Stimulated activated CD4-positive, alpha-beta T cell treated with anti-CD3 and anti-CD28 coated beads, TNF-alpha, amount 100 ng/mL, for 1 hour (primary cell): ENCODE measurements around the gene WWOX.

Experiments used
- DNase-seq, 3 donors: peaks; one replicate each; pipeline ENCODE4 v3.0.0-alpha.2; 2020; ENCODE audit warnings: low read depth in 3 of 3, low spot score in 1 of 3

WWOX gene

DNA sequence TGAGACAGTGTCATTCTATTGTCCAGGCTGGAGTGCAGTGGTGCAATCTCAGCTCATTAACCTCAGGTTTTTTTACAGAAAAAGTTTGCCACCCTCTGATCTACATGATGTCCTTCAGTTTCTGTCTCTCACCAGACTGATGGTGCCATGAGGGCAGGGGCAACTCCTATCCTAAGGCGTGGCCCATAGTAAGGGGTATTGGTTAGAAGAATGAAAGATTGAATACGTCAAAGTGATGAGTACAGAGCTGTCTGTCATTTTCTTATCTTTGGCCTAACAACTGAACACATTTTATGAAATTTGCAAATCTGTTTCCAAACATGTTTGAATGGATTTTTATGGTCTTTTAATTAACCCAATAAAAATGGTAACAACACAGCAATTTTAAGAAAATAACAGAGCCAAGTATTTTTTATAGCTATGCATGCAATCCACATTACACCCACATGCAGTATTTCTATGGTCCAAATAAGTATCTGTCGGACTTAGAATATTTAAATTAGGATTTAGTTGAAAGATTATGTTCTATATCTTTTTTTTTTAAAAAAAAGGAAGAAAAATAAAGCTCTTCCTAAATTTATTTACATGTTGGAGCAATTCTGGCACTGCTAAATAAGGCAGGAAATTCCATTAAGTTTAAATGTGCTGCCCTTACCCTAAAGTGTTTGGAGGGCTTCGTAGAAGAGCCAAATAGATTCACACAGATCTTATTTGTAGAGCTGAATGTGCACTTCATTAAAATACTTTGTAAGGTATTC, 192.8 kb downstream of the WWOX start:
- DNase-seq = no peak

DNA sequence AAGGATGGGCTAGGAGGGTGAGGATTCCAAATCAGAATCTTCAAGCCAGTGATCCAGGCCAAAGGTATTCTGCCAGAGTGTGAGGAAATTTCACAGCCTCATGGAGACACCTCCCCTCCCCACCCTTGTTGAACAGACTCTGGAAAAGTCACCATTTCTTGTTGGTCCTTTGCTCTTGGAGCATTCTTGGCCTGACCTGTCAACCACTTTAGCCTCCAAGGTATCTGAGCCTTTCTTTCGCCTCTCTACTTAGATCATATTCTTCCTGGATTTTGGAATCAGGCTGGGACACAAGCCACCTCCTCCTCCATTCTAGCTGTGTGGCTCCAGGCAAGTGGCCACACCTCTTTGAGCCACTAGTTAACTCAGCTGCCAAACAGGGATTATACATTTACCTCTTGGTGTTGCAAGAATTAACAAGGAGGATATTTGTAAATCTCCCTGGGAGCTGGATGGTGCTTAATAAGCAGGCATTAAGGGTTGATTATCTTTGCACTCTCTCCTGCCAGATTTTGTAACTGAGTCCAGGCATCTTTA, 193.5 kb downstream of the WWOX start:
- DNase-seq = no peak

DNA sequence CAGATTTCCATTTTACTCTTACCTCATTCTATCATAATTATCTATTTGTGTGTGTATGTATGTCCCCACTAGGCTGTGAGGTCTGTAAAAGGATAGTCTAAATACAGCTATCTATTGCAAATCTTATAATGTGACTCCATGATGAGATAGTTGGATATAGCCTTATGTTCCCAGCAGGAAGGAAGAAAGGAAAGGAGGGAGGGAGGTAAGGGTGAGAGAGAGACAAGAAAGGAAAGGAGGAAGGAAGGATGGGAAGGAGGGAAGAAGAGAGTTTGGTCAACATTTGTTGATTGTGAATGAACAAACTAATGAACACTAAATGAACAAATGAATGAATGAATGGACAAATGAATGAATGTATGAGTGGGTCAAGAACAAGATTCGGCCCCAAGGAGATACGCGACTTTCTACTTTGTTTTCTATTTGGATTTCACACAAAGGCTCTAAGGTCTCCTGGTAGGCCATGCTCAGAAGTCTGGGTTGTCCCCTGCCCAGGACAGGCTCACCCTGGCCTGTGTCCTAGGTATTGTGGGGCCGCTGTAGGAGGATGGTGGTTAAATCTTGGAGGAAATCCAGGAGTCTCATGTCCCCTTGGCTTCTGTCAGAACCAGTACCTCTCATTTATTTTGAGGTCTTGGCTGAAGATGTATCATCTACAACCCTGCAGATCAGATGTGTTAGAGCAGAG, 195.2 kb downstream of the WWOX start:
- DNase-seq = no peak

DNA sequence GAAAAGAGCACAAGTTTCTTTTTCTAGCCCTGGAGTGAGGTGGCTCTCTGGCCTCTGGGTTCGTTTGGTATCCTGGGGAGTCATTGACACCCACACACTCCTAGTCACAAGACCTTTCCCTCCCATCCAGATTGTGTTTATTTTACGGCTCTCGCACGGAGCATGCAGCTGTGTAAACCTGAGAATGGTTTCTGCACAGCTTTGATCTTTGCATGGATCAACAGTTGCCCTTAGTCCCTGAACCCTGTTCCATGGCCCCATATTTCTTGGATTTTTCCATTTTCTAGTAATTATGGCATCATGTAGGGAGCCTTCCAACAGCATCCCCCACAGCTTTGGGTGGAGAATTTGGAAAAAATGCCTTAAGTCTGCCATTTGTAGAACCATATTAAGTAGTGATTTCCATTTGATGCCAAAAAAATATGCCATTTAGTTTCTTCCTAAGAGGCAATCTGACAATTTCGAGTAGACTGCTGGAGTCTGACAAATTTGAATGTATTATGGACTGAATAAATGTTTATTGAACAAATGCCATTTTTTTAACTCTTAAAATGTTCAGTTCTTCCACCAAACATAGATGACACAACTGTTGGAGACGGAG, 197.7 kb downstream of the WWOX start:
- DNase-seq = no peak

DNA sequence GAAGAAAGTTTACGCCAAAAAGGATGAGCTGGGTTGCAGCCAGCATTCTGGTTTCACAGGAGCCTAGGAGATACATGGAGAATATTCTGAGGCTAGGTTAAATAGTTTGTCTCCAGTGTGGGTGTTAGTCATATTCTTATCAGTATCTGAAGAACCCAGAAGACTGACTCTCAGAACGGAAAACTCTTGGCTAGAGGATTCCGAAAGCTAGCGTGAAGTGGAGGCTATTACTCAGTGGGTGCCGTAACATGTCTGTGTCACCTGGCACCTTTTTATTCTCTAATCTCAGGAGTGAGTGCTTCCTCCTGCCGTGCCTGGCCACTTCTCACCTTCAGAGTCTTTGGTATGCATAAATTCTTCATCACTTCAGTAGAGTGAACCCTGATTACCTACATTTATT, 199.5 kb downstream of the WWOX start:
- DNase-seq = no peak

DNA sequence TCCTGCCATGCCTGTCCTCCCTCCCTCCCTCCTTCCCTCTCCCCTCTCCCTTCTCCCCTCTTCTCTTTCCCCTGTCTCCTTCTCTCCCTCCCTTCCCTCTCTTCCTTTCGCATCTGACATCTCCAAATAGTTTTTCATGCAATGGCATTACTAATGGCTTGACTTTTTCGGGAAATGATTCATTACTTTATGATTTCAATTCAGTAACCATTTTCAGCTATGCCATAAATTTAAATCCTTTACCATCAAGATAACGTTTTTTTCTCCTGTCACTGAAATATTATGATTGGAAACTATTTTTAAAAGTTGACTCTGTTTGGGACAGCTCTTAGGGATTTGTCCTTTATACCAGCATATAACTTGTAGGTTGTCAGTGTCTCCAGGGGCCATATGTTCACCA, 201.0 kb downstream of the WWOX start:
- DNase-seq = no peak

DNA sequence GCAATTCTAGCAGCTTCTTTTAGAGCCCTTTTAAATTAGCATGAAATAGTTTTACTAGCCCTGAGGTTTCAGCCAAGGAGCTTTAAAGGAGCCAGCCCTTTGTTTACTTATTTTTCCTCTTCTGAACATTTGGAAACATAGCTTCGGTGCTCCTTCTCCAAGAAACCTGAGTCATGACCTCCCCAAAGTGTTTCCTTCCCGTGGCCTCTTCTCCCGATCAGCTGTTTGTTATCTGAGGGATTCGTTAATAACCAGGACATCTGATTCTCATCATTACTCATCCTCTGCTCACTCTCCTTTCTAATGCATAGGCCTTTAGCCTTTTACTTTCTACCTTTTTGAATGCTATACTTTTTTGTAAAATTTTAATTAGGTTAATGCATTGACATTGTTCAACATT, 204.5 kb downstream of the WWOX start:
- DNase-seq = no peak

DNA sequence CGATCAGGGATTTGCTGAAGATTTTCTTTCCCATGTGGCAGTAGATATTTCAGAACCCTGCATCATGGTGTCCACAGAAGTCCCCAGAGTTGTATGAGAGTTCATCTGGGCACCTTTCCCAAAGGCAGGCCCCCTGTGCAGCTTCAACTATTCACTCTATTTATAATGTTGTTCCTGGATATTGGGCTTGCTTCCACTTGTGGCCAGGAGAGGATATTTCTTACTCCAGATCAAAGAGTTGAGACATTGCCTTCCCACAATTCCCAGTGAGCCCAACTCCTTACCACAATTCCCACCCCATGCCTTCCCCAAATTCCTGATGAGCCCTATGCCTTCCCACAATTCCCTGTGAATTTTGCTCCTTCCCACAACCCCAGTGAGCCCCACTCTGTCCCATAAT, 206.9 kb downstream of the WWOX start:
- DNase-seq = no peak

DNA sequence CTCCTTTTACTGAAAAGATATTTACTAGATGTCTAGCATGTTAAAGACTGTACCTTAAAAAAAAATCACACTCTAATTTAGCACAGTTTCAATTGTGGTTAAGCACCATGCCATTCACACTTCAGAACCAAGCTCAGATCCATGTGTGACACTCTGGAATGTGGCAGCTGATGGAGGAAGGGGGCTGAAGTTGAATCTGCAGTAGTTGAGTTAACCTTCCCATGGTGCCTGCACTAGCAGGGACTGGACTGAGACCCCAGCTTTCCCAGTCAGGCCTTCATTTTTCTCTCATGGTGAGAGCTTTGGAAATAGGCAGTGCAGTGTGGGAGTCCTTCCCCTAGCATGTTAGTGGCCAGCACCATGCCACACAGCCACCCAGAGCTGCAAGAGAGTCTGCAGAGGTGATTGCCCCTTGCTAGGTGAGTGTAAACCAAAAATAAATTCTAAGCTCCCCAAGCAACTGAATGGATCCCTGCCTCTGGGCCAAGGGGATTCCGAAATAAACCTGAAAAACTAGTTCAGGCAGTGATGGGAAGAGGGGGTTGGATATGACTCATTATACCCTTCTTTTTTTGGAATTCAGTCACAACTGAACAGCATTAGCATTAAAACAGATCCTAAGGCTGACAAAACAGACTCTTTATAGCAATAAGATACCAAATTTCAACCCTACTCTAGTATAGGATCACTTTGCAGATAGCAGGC, 208.5 kb downstream of the WWOX start:
- DNase-seq = no peak

DNA sequence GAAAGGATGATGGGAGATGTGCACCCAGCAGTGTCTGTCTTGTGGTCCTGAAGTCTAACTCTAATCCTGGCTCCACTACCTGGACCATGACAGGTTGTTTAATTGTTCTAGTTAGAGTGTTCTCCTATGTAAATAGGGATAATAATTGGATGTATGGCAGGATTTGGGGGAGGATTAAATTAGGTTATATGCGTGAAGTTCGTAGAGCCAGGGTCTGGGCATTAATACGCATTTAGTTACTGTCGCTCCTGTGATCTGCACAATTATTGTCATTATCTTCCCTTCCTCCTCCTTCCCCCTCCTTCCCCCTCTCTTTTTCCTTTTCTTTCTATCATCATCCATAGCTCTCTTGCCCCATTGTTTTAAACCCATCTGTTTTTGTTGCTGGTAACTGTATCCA, 210.3 kb downstream of the WWOX start:
- no peak for DNase-seq

DNA sequence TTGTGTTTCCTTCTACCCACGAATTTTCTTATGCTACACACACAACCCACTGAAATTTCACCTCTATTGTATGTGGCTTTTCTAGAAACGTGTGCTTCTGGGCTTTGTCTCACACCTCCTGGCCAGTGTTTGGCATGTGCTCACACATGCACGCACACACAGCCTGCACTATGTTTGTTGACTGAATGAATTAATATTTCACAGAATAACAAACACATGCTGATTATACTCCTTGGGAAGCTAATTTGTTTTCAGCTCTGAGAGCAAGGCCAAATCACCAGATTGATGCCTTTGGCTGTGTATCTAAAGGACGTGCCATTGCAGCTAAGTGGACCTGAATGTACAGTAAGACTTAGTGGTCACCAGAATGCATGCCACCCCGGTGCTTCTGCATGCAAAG, 210.7 kb downstream of the WWOX start:
- DNase-seq = no peak

DNA sequence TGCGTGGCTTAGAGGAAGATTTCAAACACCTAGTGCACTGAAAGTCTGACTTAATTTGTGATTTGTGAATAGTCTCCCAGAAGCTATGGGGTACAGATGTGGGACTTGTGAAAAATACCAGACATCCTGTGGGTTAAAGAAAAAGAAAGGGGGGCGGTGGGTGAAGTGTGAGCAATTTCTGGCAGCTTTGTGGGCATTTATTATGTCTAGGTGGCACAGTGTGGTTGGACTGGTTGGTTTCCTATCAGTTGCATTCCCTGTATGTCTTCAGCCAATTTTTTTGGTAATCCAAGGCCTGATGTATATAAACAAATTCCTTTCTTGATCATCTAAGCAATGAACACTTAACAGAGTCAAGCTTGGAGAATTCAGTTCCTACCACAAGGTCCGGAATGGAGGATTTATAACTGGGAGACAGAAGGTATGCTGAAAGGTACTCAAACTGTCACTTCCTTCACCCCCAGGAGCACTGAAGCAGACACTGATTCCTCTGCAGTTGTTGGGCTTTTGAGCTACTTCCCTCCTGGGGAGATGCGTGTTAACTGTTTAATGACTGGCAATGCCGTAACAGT, 211.6 kb downstream of the WWOX start:
- DNase-seq = no peak

DNA sequence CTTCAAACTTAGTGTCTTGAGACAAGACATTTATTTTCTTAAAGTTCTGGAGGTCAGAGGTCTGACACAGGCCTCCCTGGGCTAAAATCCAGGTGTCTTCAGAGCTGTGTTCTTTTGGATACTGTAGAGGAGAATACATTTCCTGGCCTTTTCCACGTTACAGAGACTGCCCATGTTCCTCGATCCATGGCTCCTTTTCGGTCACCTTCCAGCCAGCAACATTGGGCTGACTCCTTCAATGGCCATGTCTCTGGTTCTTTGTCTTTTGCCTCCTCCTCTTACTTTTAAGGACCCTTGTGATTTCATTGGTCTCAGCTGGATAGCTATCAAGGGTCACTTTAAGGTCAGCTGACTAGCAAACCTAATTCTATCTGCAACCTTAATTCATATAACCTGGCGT, 212.4 kb downstream of the WWOX start:
- DNase-seq = no peak

DNA sequence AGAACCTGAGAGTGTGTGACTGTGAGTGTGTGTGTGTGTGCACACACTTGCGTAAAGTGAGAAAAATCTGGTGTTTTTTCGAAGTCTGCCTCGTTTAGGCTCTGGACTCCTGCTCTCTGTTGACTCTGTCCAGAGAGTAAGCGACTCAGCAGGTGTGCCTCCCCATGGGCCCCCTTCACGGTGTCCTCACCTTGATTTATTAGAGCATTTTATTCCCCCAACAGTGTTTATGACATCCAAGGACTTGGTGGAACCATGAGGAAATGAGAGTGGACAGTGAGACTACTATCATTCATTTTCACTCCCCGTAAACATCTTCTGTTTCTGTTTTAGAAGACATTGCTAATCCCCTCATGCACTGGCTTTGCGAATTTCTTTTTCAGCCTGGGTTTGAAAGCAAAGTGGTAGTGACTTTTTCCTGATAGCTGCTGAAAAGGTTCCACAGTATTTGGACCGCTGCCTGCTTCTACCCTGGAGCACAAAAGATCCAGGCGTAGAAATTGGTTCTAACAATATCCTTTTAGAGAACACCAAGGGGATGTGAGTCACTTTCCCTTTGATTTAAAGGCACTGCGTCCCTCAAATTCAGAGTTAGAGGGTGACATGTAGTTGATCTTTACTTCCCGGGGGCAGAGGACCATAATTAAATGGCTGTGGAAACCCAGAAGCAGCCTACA, 218.2 kb downstream of the WWOX start:
- no peak for DNase-seq

DNA sequence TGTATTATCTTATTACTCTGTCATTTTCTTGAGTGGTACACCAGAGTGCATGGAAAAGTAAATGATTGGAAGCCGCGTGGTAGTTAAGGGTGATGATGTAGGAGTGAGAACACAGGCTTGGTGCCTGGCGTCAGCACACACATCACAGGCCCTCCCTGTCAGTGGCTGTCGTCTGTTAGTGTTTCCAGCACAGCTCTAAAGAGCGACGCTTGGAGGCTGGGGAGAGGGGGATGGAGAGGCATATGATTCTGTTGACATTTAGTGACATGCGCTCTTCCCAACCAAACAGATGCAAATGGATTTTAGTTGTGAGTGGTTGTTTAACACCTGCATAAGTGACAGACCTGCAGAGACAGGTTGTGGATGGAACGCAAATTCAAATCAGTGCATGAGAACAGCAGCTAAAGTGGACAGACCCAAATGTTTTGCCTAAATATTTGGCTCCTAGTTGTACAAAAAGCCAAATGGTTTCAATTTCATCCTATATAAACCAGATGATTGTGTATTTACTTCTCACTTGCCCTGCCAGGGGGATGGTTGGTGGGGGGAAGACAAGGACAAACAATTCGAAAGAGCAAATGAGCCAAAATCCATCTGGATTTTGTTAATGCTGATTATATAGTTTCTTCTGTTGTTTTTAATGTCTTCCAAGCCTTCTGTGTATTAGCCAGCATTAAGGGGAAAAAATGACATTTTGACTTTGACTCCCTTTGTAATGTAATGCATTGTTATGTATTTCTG, 222.3 kb downstream of the WWOX start:
- DNase-seq = no peak

DNA sequence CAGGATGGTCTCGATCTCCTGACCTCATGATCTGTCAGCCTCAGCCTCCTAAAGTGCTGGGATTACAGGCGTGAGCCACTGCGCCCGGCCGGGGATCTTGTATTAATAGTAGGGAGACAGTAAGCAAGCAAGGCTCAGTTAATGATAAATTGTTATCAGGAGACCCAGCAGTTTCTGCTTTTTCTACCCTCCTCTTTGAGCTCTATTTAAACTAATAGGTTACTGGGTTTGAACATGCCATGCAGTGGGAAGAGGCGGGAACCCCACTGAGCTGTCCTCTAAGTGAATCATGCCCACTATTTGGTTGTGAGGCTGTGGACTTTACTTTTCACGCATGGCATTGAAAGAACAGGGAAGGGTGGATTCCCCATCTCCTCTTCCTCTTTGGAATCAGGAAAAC, 223.9 kb downstream of the WWOX start:
- DNase-seq = no peak

DNA sequence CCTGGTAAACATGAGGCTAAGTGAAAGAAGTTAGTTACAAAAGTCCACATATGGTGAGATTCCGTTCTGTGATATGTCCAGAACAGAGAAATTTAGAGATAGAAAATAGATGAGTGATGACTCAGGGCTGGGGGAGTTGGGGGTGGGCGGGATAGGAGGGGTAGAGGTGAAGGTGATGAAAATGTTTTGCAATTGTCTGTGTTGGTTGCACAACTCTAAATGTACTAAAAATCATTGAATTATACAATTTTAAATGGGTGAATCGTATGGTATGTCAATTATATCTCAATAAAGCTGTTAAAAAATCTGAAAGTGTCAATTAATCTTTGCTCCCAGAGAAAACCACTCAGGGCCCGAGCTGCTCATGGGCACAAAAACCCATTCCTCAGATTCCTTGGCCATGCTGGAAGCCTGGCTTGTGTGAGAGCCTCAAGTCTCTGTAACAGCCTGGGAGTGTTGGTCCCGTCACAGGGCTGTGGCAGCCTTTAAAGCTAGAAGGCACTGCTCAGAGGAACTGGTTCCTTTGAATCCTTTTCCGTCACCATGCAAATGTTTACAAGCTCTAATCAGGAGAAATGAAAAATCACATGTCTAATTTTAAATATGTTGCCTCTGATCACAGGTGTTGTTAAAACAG, 225.3 kb downstream of the WWOX start:
- no peak for DNase-seq

DNA sequence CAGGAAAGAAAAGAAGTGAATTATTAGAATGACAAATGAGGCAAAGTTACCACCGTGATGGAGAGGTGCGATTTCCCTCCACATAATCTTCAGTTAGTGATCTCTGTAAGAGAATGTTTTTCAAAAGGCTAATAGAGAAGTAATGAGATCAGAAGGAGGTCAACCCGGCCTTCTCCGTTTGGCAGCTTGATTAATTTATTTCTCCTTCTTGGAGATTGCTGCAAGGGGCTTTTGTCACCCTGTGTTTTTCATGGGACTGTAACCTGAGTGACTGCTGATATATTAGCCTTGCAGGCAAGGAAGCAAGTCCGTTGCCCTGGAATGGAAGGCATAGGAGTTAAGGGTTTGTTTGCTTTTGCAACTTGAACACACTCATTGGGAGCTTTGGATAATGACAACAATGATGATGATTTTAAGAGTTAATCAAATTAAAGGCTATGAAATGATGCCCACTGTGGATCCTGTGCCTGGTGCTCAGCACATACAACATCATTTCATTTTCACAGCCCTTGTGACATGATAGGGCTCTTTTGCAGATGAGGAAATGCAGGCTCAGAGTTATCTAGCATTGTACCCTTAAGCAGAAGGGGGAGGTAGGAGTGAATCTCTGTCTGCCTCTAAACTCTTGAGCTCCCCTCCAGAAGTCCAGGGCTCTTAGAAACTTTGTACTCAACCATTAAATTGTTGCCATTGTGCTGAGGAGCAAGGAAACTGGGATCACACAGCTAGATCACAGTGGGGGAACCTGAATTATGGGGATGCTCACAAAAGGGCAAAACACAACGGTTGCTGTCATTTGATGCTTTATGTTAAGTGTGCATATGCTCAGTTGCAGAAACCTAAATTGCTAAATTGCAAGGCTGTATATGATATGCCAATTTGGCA, 226.3 kb downstream of the WWOX start:
- no peak for DNase-seq

DNA sequence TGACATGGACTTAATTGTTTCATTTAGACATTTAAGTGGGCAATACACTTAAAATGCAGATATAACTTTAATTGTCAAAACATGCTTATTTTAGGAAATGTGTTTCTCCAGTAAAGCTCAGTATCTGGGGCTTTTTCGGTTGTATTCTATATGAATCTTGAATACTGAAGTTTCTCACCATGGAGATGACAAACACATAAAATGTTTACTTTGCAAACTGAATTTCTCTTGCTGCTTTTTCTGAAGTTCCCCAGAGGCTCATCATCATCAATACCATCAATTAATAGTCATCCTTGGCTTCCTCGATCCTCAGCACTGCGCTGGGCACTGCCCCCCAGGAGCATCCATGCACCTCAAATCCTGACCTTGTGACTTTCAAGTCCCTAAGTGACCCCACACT, 227.3 kb downstream of the WWOX start:
- no peak for DNase-seq
